GM21717 (cell line): ENCODE measurements around the gene SLC12A2.

Experiments
- ATAC-seq: cut with Tn5 transposase; IDR thresholded peaks from one replicate; pipeline ENCODE4 v1.9.1; 2021; ENCODE audit warnings: mild to moderate bottlenecking, moderate library complexity; ENCODE audit not compliant: unreplicated experiment

Gene SLC12A2

DNA sequence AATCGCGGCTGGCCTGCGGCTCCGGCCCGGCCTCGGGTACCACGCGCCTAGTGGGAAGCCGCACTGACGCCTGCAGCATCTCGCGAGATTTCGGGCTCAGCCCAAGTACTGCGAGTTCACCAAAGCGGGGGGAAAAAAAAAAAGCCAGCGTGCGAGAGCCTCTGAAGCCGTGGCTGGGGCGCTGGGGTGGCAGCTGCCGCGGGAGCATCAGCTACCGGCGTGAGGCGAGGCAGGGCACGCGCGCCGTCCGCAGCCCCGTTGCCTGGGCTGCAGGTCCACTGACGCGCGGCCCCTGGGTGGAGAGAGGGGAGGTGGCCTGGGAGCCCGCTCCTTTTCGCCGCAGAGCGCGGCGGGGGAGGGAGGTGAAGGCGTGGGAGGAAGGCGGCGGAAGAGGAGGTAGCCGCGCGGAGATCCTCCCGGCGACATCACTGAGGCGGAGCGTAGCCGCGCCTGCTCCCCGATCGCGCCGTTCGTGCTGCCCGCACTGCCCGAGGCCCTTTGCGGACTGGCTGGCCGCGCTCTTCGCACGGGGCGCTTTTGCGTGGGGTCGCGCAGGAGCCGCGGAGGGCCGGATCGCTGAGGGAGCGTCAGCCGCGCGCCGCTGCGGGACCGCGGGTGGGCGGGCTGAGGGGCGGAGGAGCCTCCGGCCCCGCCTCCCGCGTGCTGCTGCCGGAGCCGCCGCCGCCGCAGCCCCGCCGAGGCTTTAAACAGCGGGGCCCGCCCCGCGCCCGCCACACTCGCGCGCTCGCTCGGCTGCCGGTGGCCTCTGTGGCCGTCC is at the start of gene SLC12A2:
SLC12A2 (plus strand) TSS at position 734 of the 778 bp plus-strand sequence. CDS start 189 bp downstream, outside the sequence.
- peak; percentile 62 for ATAC-seq

DNA sequence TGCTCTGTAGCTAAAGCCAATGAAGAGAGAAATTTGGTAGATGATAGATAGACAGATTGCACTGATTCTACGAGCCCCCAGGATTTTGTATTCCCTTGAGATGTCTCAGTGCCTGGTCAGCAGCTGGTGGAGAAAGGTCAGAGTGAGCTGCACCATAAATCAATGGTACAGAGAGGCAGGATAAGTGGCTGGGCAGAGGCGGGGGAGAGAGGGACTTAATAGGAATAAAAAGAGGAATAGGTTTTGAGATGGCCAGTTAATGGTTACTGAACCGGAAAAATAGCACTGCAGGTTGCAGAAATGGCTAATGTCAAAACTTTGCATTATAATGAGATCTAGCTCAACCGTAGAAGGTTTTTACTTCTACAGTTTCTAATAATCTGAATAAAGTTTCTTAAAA is 47.9 kb upstream of the SLC12A2 start:
- no peak for ATAC-seq

- ATAC-seq, result no peak
Measured at GRCh38 chr5:128036950-128037349, 46.6 kb upstream of the SLC12A2 start.

DNA sequence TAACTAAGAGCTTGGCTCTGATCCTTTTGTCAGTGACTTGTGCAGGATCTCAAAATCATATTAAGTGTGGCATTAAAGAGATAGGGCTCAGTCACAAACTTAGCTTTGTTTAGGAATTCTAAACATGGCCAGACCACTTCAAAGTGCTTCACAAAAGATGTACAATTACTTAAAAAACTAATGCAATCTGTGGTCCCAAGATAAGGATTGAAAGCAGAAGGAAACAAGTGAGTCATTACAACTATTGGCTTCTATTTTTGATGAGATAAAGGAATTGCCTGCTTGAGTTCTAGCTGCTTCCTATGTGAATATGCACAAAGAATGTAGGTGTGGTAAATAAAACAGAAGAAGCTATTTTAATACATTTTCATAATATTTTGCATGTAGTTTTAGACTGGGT is 44.9 kb upstream of the SLC12A2 start:
- no peak for ATAC-seq

GRCh38 chr5:128040927-128041326 is 42.6 kb upstream of the SLC12A2 start:
- no peak for ATAC-seq

DNA sequence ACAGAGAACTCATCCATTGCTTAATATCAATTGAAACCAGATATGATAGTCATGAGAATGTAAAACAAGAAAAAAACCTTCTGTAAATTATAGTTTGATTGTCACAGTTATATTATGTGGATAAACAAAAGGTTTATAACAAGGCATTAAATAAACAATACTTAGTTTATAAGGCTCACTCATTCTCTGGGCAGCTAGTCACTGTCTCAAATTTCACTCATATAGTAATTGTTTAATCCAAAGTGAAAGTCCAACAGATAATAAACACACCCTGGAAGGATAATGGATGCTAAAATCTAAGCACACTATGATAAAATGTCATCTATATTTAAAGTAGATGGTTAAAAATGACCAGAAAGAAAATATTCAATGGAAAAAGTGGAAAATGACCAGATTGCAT is 30.8 kb upstream of the SLC12A2 start:
- ATAC-seq, result no peak

DNA sequence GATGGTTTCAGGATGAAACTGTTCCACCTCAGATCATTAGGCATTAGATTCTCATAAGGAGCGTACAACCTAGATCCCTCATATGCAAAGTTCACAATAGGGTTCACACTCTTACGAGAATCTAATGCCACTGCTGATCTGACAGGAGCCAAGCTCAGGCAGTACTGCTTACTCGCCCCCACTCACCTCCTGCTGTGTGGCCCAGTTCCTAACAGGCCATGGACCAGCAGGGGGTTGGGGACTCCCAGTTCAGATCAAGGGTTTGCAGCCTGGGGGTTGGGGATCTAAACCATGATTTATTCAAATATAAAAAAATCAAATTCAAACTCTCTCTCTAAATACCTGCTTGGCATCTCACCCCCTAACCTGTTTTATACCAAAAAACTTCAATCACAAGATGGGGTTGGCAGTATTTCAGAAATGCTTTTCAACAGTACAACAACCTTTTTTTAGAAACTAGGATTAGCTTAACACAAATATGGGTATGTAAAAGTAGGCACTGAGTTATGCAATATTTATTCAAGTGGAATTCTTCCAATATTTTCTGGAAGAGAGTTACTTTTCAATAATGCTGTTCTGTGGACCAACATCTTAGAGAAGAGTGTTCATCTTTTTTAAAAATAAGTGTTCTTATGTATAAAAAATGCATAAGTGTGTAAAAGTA is 30.1 kb upstream of the SLC12A2 start:
- ATAC-seq, result no peak

- ATAC-seq, result no peak
Measured at GRCh38 chr5:128060644-128061385, 22.8 kb upstream of the SLC12A2 start.

GRCh38 chr5:128062172-128062746 is 21.3 kb upstream of the SLC12A2 start:
- ATAC-seq, result no peak

GRCh38 chr5:128074171-128074570 is 9.4 kb upstream of the SLC12A2 start:
- ATAC-seq, result no peak

DNA sequence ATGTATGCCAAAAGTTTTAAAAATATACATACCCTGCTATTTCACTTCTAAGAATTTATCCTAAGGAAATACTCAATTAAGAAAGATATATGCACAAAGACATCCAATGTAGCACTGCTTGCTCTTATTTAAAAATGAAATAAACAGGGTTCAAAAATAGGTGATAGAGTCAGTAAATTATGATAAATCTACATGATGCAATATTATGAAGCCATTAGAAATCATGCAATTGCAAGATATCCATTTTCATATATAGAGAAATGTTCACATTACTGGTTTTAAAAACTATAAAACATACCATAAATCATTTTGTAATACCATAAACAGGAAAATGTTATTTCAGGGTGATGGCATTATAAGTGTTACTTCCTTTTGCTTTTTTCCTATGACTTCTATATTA is 8.6 kb upstream of the SLC12A2 start:
- no peak for ATAC-seq

DNA sequence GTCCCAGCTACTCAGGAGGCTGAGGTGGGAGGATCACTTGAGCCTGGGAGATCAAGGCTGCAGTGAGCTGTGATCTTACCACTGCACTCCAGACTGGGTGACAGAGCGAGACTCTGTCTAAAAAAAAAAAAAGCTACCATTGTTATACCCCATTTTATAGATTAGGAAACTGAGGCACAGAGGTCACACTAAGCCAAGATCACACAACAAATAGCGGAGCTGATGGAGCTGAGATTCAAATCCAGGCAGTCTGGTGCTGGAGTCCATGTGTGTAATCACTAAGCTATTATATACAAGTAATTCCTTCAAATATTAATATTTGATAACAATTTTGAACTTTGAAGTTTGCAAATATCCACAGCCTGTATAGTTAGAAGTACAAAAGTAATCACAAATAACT is 6.0 kb upstream of the SLC12A2 start:
- ATAC-seq, result no peak

GRCh38 chr5:128081111-128081851 is 2.3 kb upstream of the SLC12A2 start:
- no peak for ATAC-seq

DNA sequence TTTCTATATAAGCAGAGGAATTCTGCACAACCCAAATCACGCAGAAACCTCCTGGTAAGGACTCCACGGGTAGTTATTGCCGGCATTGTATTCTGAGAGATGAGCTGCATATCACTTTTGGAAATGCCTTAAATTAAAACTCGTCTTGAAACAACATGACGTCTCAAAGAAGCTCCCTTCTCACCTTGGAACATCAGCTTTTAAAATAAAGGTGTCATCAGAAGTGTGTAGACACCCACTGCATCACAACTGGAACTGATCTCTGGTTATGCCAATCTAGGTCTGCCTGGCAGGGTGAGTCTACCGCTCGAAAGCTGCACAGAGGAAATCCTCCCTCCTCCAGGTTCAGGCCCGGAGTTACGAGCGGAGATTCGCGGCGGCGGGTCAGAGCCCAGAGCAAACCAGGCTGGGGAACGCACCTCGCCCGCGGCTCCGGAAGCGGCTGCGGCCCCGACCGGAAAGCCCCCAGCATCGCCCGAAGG is 974 bp upstream of the SLC12A2 start:
- peak; percentile 28 for ATAC-seq

DNA sequence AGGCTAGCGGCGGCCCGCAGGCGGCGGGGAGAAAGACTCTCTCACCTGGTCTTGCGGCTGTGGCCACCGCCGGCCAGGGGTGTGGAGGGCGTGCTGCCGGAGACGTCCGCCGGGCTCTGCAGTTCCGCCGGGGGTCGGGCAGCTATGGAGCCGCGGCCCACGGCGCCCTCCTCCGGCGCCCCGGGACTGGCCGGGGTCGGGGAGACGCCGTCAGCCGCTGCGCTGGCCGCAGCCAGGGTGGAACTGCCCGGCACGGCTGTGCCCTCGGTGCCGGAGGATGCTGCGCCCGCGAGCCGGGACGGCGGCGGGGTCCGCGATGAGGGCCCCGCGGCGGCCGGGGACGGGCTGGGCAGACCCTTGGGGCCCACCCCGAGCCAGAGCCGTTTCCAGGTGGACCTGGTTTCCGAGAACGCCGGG is 253 bp downstream of the SLC12A2 start:
- ATAC-seq, result peak; percentile 34

- ATAC-seq, result peak; percentile 24
Measured at GRCh38 chr5:128084228-128085167, 932 bp downstream of the SLC12A2 start.

DNA sequence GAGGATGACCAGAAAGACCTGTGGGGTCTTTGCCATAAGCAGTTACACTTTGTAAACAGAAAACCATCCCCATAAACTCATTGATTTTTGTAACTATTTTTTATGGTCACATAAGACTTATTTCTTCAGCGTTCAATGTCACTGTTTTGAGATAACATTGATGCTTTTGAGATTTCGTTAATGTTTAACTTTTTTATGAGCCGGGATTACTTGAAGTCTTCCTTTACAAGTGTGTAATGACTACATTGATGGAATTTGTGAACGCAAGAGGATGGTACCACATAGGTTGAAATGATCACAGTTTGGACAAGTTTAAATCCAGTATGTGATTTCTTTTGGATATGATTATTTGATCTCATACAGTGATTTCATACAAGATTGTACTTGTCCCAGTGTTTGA is 1.8 kb downstream of the SLC12A2 start:
- no peak for ATAC-seq

DNA sequence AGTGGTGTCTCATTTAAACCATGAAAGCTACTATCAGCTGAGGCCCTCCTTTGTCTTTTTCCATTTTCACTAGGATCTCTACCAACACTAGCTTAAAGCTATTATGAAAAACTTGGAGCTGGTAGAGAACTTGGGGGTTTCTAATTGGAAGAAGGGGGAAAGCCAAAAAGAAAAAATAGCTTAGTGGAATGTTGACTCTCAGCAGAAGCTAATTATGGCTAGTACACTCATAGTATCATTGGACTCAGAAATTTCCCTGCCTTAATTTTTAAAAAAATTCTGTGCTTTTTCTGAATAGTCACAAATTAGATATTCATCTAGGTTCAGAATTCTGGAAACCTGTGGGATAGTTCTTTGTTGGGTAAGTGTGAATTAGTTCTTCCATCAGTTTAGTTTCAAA is 8.0 kb downstream of the SLC12A2 start:
- no peak for ATAC-seq

- no peak for ATAC-seq
Measured at GRCh38 chr5:128092144-128092543, 8.6 kb downstream of the SLC12A2 start.
